ENCODE measurements around the gene CNDP2. TPM values are rescaled to one million over a fixed set of nuclear protein-coding genes. Genes with fewer than 3 reads are reported as not detected.

The CNDP2 gene
- total RNA-seq, 1 donor from 2014 or later = 75.2 TPM

- no peak for DNase-seq (ENCODE audit: extremely low spot score, unreplicated experiment)
- Mint-ChIP-seq H3K4me1 (ENCODE audit: unreplicated experiment) (no peaks in the 10 kb centered on the region), H3K4me3 (ENCODE audit: unreplicated experiment) (no peak within 1 kb of the TSS), H3K27ac (ENCODE audit: unreplicated experiment) (no peak within 1 kb of the TSS), H3K9me3 (ENCODE audit: unreplicated experiment) (no peaks in the 10 kb centered on the region), H3K27me3 (ENCODE audit: unreplicated experiment) (peaks cover 12% of the 10 kb centered on the region), H3K36me3 (ENCODE audit: unreplicated experiment) (no peaks in the 10 kb centered on the region)
- no peak for TF ChIP-seq CTCF (IDR thresholded peaks at IDR 0.05)
Observed at GRCh38 chr18:74534150-74534969, 38.2 kb downstream of the CNDP2 start, which contains the start of gene CNDP1. Gene CNDP1, plus strand, starts transcription at chr18:74534500. Its CDS starts 168 bp downstream, at chr18:74534668.

- TF ChIP-seq CTCF (IDR thresholded peaks at IDR 0.05) = no peak
- H3K27ac Mint-ChIP-seq (ENCODE audit: unreplicated experiment) = no peak overlapping the region
- H3K27me3 Mint-ChIP-seq (ENCODE audit: unreplicated experiment) = peaks cover 15% of the 10 kb centered on the region
- H3K4me3 Mint-ChIP-seq (ENCODE audit: unreplicated experiment) = no peak overlapping the region
- no peaks in the 10 kb centered on the region for H3K4me1 Mint-ChIP-seq (ENCODE audit: unreplicated experiment)
- no peaks in the 10 kb centered on the region for H3K36me3 Mint-ChIP-seq (ENCODE audit: unreplicated experiment)
- DNase-seq (ENCODE audit: extremely low spot score, unreplicated experiment) = no peak
- H3K9me3 Mint-ChIP-seq (ENCODE audit: unreplicated experiment) = no peaks in the 10 kb centered on the region
Observed at GRCh38 chr18:74534981-74535649, 39.0 kb downstream of the CNDP2 start.

- no peak for TF ChIP-seq CTCF (IDR thresholded peaks at IDR 0.05)
- Mint-ChIP-seq H3K9me3 (ENCODE audit: unreplicated experiment) (no peaks in the 10 kb centered on the region), H3K27ac (ENCODE audit: unreplicated experiment) (no peak overlapping the region), H3K27me3 (ENCODE audit: unreplicated experiment) (peaks cover 18% of the 10 kb centered on the region), H3K36me3 (ENCODE audit: unreplicated experiment) (no peaks in the 10 kb centered on the region), H3K4me3 (ENCODE audit: unreplicated experiment) (no peak overlapping the region), H3K4me1 (ENCODE audit: unreplicated experiment) (no peaks in the 10 kb centered on the region)
- peak; percentile 49 for DNase-seq (ENCODE audit: extremely low spot score, unreplicated experiment)
Observed at GRCh38 chr18:74539289-74539688, 43.1 kb downstream of the CNDP2 start.

GRCh38 chr18:74540652-74541421 lies 44.7 kb downstream of the CNDP2 start:
- Mint-ChIP-seq H3K4me3 (ENCODE audit: unreplicated experiment) (no peak overlapping the region), H3K27me3 (ENCODE audit: unreplicated experiment) (peaks cover 18% of the 10 kb centered on the region), H3K27ac (ENCODE audit: unreplicated experiment) (no peak overlapping the region), H3K9me3 (ENCODE audit: unreplicated experiment) (no peaks in the 10 kb centered on the region), H3K4me1 (ENCODE audit: unreplicated experiment) (no peaks in the 10 kb centered on the region), H3K36me3 (ENCODE audit: unreplicated experiment) (no peaks in the 10 kb centered on the region)
- no peak for TF ChIP-seq CTCF (IDR thresholded peaks at IDR 0.05)
- DNase-seq (ENCODE audit: extremely low spot score, unreplicated experiment) = no peak
